ENCODE measurements around the gene FUT1. TPM values are rescaled to one million over a fixed set of nuclear protein-coding genes. Genes with fewer than 3 reads are reported as not detected.
A peak's percentile ranks its signal among the peaks of the same experiment; 100 is the strongest.

Gene FUT1
- total and polyA plus RNA-seq, 9 of the 15 experiments (the other 6 are each of a cell fraction or from before 2014, with no cell fraction given): 2.3 to 18.5 (median 8.8) TPM

GRCh38 chr19:48746738-48747575, 5.5 kb downstream of the FUT1 start, which contains the start of gene IZUMO1 (continued):
- TF ChIP-seq, protein P1, sequence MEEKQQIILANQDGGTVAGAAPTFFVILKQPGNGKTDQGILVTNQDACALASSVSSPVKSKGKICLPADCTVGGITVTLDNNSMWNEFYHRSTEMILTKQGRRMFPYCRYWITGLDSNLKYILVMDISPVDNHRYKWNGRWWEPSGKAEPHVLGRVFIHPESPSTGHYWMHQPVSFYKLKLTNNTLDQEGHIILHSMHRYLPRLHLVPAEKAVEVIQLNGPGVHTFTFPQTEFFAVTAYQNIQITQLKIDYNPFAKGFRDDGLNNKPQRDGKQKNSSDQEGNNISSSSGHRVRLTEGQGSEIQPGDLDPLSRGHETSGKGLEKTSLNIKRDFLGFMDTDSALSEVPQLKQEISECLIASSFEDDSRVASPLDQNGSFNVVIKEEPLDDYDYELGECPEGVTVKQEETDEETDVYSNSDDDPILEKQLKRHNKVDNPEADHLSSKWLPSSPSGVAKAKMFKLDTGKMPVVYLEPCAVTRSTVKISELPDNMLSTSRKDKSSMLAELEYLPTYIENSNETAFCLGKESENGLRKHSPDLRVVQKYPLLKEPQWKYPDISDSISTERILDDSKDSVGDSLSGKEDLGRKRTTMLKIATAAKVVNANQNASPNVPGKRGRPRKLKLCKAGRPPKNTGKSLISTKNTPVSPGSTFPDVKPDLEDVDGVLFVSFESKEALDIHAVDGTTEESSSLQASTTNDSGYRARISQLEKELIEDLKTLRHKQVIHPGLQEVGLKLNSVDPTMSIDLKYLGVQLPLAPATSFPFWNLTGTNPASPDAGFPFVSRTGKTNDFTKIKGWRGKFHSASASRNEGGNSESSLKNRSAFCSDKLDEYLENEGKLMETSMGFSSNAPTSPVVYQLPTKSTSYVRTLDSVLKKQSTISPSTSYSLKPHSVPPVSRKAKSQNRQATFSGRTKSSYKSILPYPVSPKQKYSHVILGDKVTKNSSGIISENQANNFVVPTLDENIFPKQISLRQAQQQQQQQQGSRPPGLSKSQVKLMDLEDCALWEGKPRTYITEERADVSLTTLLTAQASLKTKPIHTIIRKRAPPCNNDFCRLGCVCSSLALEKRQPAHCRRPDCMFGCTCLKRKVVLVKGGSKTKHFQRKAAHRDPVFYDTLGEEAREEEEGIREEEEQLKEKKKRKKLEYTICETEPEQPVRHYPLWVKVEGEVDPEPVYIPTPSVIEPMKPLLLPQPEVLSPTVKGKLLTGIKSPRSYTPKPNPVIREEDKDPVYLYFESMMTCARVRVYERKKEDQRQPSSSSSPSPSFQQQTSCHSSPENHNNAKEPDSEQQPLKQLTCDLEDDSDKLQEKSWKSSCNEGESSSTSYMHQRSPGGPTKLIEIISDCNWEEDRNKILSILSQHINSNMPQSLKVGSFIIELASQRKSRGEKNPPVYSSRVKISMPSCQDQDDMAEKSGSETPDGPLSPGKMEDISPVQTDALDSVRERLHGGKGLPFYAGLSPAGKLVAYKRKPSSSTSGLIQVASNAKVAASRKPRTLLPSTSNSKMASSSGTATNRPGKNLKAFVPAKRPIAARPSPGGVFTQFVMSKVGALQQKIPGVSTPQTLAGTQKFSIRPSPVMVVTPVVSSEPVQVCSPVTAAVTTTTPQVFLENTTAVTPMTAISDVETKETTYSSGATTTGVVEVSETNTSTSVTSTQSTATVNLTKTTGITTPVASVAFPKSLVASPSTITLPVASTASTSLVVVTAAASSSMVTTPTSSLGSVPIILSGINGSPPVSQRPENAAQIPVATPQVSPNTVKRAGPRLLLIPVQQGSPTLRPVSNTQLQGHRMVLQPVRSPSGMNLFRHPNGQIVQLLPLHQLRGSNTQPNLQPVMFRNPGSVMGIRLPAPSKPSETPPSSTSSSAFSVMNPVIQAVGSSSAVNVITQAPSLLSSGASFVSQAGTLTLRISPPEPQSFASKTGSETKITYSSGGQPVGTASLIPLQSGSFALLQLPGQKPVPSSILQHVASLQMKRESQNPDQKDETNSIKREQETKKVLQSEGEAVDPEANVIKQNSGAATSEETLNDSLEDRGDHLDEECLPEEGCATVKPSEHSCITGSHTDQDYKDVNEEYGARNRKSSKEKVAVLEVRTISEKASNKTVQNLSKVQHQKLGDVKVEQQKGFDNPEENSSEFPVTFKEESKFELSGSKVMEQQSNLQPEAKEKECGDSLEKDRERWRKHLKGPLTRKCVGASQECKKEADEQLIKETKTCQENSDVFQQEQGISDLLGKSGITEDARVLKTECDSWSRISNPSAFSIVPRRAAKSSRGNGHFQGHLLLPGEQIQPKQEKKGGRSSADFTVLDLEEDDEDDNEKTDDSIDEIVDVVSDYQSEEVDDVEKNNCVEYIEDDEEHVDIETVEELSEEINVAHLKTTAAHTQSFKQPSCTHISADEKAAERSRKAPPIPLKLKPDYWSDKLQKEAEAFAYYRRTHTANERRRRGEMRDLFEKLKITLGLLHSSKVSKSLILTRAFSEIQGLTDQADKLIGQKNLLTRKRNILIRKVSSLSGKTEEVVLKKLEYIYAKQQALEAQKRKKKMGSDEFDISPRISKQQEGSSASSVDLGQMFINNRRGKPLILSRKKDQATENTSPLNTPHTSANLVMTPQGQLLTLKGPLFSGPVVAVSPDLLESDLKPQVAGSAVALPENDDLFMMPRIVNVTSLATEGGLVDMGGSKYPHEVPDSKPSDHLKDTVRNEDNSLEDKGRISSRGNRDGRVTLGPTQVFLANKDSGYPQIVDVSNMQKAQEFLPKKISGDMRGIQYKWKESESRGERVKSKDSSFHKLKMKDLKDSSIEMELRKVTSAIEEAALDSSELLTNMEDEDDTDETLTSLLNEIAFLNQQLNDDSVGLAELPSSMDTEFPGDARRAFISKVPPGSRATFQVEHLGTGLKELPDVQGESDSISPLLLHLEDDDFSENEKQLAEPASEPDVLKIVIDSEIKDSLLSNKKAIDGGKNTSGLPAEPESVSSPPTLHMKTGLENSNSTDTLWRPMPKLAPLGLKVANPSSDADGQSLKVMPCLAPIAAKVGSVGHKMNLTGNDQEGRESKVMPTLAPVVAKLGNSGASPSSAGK (IDR thresholded peaks at IDR 0.05): no peak
- TF ChIP-seq ADNP (tag; IDR thresholded peaks at IDR 0.05) (no peak), NFIX (CRISPR knock-in tag; IDR thresholded peaks at IDR 0.05; ENCODE audit: low read depth) (no peak), TBL1XR1 (IDR thresholded peaks at IDR 0.05; ENCODE audit: low read length in 2 of 2) (no peak; a peak in 1 of 4 replicates), CREB1 (IDR thresholded peaks at IDR 0.05) (peak; percentile 65; the same call in 1 of the 2 replicates), CREB1 (CRISPR knock-in tag; IDR thresholded peaks at IDR 0.05) (peak; percentile 86), CUX1 (CRISPR knock-in tag; IDR thresholded peaks at IDR 0.05) (no peak), FOXK1 (CRISPR knock-in tag; IDR thresholded peaks at IDR 0.05; ENCODE audit: borderline replicate concordance) (no peak)

Measured in K562 (cell line).